OCI-M1 (cell line): ENCODE results near the gene EIF4G3.
A peak's percentile ranks its signal among the peaks of the same experiment; 100 is the strongest.
"Not testable (repeated sequence)": the region's sequence is repeated elsewhere in the genome, so short reads cannot be mapped to it uniquely, and the experiment has no call there.

Experiments used
- DNase-seq: peaks from one replicate; lab custom pipeline; 2025; lab: John Stamatoyannopoulos, UW

Gene EIF4G3

GRCh38 chr1:21188235-21188634 lies 11.5 kb upstream of the EIF4G3 start:
- DNase-seq, result no peak

- DNase-seq, result no peak
These were observed 8.6 kb upstream of the EIF4G3 start for GRCh38 chr1:21185221-21185731.

- peak; percentile 12 for DNase-seq
These were observed 7.6 kb upstream of the EIF4G3 start for GRCh38 chr1:21184276-21184675.

- no peak for DNase-seq
These were observed 5.6 kb upstream of the EIF4G3 start for GRCh38 chr1:21182181-21182731.

DNA sequence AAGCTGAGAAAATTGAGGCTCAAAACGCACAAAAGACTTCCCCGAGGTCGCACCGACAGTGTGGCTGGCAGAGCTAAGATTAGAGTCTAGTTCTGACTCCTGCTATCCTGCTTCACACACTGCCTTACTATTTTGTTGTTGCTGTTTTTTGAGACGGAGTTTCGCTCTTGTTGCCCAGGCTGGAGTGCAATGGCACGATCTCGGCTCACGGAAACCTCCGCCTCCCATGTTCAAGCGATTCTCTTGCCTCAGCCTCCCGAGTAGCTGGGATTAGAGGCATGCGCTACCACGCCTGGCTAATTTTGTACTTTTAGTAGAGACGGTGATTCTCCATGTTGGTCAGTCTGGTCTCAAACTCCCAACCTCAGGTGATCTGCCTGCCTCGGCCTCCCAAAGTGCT lies 1.6 kb upstream of the EIF4G3 start:
- not testable (repeated sequence) for DNase-seq

GRCh38 chr1:21175670-21176581 lies 771 bp downstream of the EIF4G3 start:
- DNase-seq, result peak; percentile 55

GRCh38 chr1:21175324-21175669 lies 1.4 kb downstream of the EIF4G3 start:
- DNase-seq, result peak; percentile 84

DNA sequence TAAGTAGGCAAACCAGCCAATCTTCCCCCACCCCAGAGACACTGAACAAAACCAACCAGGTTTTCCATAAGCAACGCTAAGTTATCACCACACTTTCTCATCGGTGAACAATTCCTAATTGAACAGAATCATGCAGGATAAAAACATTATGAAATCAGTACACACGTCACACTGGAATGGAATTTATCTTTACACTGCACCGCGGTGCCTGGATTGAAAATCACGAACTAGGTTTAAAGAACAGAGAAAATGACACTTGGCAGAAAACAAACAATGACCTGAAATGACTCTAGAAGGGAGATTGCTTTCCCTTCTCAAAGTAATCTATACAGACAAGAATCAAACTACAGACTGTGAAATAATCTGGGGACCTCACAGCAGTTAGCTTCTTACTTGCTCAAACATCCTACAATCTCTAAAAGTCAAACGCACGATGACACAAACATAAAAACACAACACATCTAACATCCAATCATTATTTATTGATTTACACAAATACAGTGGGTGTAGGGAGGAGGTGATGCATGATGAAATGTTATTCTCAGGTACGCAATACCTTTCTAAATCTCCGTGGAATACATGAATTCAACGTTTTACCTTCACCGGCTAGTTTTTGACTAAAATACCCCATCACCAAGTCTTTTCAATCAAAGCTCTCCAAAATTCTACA lies 1.9 kb downstream of the EIF4G3 start:
- DNase-seq, result peak; percentile 39

DNA sequence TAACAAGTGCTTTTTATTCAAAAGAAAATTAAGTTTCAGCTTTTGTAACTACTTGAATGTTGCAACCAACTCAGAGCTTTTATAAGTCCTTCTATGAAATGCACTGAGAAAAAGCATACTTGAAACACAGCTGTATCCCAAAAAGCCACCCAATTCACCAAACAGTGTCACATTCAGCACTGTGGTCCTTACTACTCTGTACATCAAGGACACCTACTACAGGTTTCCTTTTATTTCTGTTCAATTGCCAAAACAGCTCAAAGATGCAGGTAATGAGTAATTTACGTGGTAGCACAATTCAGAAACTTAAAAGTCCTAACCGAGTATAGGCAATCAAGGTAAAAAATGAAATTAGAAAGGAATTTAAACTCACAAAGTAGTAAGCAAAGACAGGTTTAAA lies 2.5 kb downstream of the EIF4G3 start:
- no peak for DNase-seq

- not testable (repeated sequence) for DNase-seq
These were observed 3.6 kb downstream of the EIF4G3 start for GRCh38 chr1:21173096-21173495.

GRCh38 chr1:21170837-21171236 lies 5.9 kb downstream of the EIF4G3 start:
- DNase-seq, result not testable (repeated sequence)

GRCh38 chr1:21168444-21168843 lies 8.3 kb downstream of the EIF4G3 start:
- no peak for DNase-seq

DNA sequence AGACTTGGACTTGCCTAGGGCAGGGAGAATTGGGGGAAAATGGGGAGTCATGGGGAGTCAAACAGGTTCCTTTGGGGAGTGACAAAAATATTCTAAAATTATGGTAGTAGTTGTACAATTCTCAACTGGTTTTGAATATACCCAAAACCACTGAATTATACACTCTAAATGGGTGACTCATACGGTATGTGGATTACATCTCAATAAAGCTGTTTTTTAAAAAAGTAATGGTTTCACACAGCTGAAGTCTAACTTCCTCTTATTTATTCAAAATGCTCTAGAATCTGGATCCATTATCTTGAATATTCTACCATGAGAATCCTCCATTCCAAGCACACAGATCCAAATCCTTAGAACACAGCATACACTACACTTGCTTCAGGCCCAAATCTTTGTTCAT lies 11.1 kb downstream of the EIF4G3 start:
- peak; percentile 78 for DNase-seq

GRCh38 chr1:21165076-21165475 lies 11.6 kb downstream of the EIF4G3 start:
- DNase-seq, result no peak

GRCh38 chr1:21164266-21164665 lies 12.4 kb downstream of the EIF4G3 start:
- DNase-seq, result no peak

DNA sequence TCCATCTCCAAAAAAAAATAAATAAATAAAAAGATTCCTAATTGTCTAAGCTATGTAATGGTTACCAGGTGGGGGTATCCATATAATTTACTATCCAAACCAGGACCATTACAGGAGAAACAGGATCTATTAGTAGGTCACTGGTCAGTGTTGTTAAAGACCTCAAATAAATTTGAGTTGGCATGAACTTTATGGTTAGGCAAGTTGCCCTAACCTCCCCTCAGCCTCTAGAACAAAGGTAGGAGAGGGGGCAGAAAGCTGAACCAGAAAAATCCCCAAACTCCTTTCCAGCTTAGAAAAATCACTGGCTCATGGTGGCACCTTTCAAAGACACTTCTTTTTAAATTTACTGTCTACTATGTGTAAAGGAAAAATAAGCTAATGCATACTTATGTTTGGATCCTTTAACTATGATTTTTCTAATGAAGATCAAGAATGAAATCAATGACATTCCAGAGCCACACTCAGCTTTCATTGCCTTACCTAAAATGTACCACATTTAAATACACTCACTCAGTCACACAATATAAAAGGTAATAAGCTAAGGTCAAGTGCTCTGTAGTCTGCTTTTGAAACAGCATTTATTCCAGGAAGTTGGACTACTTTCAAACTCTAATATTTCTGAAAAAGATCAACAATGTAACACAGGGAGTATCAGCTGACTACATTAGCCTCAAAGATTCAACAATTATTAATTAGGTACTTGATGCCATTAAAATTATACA lies 13.8 kb downstream of the EIF4G3 start:
- no peak for DNase-seq

DNA sequence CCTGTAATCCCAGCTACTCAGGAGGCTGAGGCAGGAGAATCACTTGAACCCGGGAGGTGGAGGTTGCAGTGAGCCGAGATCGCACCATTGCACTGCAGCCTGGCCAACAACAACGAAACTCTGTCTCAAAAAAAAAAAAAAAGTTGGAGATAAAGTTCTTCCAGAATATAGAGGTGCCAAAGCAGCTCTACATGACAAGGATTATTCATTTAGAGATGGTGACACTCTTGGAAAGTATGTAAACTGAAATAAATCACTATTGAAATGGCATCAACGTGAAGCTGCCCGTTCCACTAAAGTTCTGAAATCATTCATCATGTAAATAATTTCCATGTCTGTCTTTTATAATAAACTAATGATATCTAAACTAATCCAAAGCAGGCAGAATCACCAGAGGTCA lies 14.9 kb downstream of the EIF4G3 start:
- no peak for DNase-seq

- DNase-seq, result no peak
These were observed 16.4 kb downstream of the EIF4G3 start for GRCh38 chr1:21160263-21160796.

- no peak for DNase-seq
These were observed 18.8 kb downstream of the EIF4G3 start for GRCh38 chr1:21157868-21158267.

DNA sequence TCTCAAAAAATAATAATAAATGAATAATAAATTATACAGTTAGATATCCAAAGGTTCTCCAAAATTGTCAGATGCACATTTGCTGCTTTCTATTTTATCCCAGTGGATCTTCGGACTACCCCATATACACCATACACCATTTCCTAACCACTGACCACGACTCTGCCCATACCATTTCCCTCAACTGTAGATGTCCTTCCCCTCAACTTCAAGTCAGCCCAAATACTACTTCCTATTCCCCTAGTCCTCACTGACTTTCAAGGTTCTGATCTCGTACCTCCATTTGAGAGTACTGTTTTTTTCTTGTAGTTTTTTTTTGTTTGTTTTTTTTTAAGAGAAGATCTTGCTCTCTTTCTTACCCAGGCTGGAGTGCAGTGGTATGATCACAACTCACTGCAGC lies 19.6 kb downstream of the EIF4G3 start:
- DNase-seq, result no peak

DNA sequence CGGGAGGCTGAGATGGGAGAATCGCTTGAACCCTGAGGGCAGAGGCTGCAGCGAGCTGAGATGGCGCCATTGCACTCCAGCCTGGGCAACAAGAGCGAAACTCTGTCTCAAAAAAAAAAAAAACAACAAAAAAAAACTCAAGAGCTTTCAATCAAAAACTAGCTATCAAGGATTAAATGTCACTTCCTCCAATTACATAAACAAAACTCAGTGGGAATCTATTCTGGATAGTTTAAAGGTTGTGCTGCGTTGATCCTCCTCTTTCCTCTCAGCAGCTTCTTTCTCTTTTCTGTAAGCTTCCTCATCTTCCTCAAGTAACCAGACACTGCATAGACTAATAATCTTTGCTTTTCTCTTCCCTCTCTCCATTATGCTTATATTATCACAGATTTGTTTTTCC lies 20.7 kb downstream of the EIF4G3 start:
- no peak for DNase-seq

DNA sequence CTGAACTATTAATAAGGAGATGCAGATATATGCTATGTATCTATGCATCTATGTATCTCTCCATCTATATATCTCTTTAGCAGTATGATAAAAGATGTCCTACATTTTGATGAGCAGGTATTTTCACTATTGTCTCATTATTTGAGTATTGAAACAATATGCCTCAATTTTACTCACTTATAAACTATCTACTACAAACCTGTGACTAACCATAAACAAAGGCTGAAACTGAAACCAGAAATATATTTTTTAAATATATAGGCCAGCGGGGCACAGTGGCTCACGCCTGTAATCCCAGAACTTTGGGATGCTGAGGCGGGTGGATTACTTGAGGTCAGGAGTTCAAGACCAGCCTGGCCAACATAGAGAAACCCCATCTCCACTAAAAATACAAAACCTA lies 22.0 kb downstream of the EIF4G3 start:
- no peak for DNase-seq
